Spleen (tissue), 7 donors: ENCODE data around the gene CX3CR1.

Source experiments
- CTCF ChIP-seq, 11 experiments: fragments of 200-600 bp in 7 of 11; fragments of 450-650 bp in 4 of 11; sonication (generic) in 4 of 11; IDR thresholded peaks in 8 of 11; conservative IDR thresholded peaks in 3 of 11; 1 replicate in 7 of 11; 2 replicates in 4 of 11; pipeline versions ENCODE4 v1.4.0 to v1.8.0; 2016 to 2021; ENCODE audit warnings: antibody characterized with exemption in 11 of 11, inconsistent platforms in 4 of 11, mild to moderate bottlenecking in 1 of 11
- POLR2A ChIP-seq, 3 donors: fragments of 450-650 bp; IDR thresholded peaks; one replicate each; pipeline ENCODE4 v1.5.1; 2017; ENCODE audit warnings: antibody characterized with exemption in 3 of 3, mild to moderate bottlenecking in 1 of 3
- donor health status: DM: no; HTN: no; CAD: no; lungs with moderate emphysema.
- donor health status: DM: no; HTN: no; CAD: no.
- donor health status: DM: no; HTN: no; CAD: no.

GRCh38 chr3:39292961-39293360 is 13.1 kb upstream of the CX3CR1 start:
- TF ChIP-seq CTCF (IDR thresholded peaks at IDR 0.05 in 8 of 11, conservative IDR thresholded peaks at IDR 0.05 in 3 of 11) (no peak), POLR2A (IDR thresholded peaks at IDR 0.05) (no peak)
